H9 (cell line): Measurements from ENCODE around the gene DLG5. TPM values are rescaled to one million over a fixed set of nuclear protein-coding genes. Genes with fewer than 3 reads are reported as not detected.

Experiments used
- DNase-seq: peaks from one replicate; pipeline ENCODE4 v3.0.0-alpha.2; 2017
- H2AFZ ChIP-seq: one replicate; pipeline ENCODE4 v1.6.1; 2013; ENCODE audit warnings: mild to moderate bottlenecking, low read length, control low read depth, moderate library complexity
- H2AK5ac ChIP-seq: 2 replicates; pipeline ENCODE4 v1.6.1; 2013; ENCODE audit warnings: low read length, control low read depth, mixed read lengths; ENCODE audit not compliant: insufficient read length
- H2BK120ac ChIP-seq: one replicate; pipeline ENCODE4 v1.6.1; 2013; ENCODE audit warnings: low read depth, mild to moderate bottlenecking, low read length, control low read depth, inconsistent platforms; ENCODE audit not compliant: poor library complexity, severe bottlenecking
- H2BK12ac ChIP-seq: 2 replicates; pipeline ENCODE4 v1.6.1; 2013; ENCODE audit warnings: low read length, control low read depth, mixed read lengths, low read depth; ENCODE audit not compliant: insufficient read length
- H2BK15ac ChIP-seq: 2 replicates; pipeline ENCODE4 v1.6.1; 2013; ENCODE audit warnings: low read depth, low read length, control low read depth
- H2BK20ac ChIP-seq: one replicate; pipeline ENCODE4 v1.6.1; 2013; ENCODE audit warnings: low read depth, mild to moderate bottlenecking, low read length, control low read depth, inconsistent platforms; ENCODE audit not compliant: poor library complexity, severe bottlenecking
- H2BK5ac ChIP-seq: 2 replicates; pipeline ENCODE4 v1.6.1; 2013; ENCODE audit warnings: low read length, control low read depth, mixed read lengths; ENCODE audit not compliant: insufficient read length
- H3K14ac ChIP-seq: 2 replicates; pipeline ENCODE4 v1.6.1; 2013; ENCODE audit warnings: low read length, control low read depth; ENCODE audit not compliant: insufficient read depth
- H3K18ac ChIP-seq: 2 replicates; pipeline ENCODE4 v1.6.1; 2013; ENCODE audit warnings: low read depth, mild to moderate bottlenecking, mixed read lengths, low read length, control low read depth; ENCODE audit not compliant: insufficient read length
- H3K23ac ChIP-seq: 2 replicates; pipeline ENCODE4 v1.6.1; 2013; ENCODE audit warnings: low read length, control low read depth, mixed read lengths, low read depth; ENCODE audit not compliant: insufficient read length
- H3K23me2 ChIP-seq: 2 replicates; pipeline ENCODE4 v1.6.1; 2013; ENCODE audit warnings: low read depth, mild to moderate bottlenecking, mixed read lengths, low read length, control low read depth; ENCODE audit not compliant: insufficient read length, poor library complexity, severe bottlenecking
- H3K27ac ChIP-seq: 2 replicates; pipeline ENCODE4 v1.5.1; 2013; ENCODE audit warnings: low read length, control low read depth, mixed read lengths, low read depth; ENCODE audit not compliant: insufficient read length
- H3K27me3 ChIP-seq: 2 replicates; pipeline ENCODE4 v1.6.1; 2013; ENCODE audit warnings: low read length, control low read depth, inconsistent platforms; ENCODE audit not compliant: insufficient read depth
- H3K4ac ChIP-seq: 2 replicates; pipeline ENCODE4 v1.6.1; 2013; ENCODE audit warnings: low read depth, mild to moderate bottlenecking, control low read depth, inconsistent platforms, low read length, moderate library complexity
- H3K4me1 ChIP-seq: 2 replicates; pipeline ENCODE4 v1.6.1; 2013; ENCODE audit warnings: low read length, control low read depth, inconsistent platforms; ENCODE audit not compliant: insufficient read depth
- H3K4me2 ChIP-seq: 2 replicates; pipeline ENCODE4 v1.6.1; 2013; ENCODE audit warnings: low read length, control low read depth, mixed read lengths; ENCODE audit not compliant: insufficient read length, insufficient read depth
- H3K56ac ChIP-seq: 2 replicates; pipeline ENCODE4 v1.6.1; 2013; ENCODE audit warnings: low read depth, mild to moderate bottlenecking, mixed read lengths, low read length, control low read depth; ENCODE audit not compliant: insufficient read length
- H3K79me1 ChIP-seq: 2 replicates; pipeline ENCODE4 v1.6.1; 2013; ENCODE audit warnings: low read depth, mild to moderate bottlenecking, moderate library complexity, low read length, control low read depth, inconsistent platforms; ENCODE audit not compliant: insufficient read depth, poor library complexity, severe bottlenecking
- H3K79me2 ChIP-seq: 2 replicates; pipeline ENCODE4 v1.6.1; 2013; ENCODE audit warnings: low read length, control low read depth, inconsistent platforms; ENCODE audit not compliant: insufficient read depth
- H3K9ac ChIP-seq: 2 replicates; pipeline ENCODE4 v1.6.1; 2013; ENCODE audit warnings: low read length, control low read depth, mixed read lengths; ENCODE audit not compliant: insufficient read length; ENCODE audit errors: extremely low read depth
- H3K9me3 ChIP-seq: one replicate; pipeline ENCODE4 v1.6.1; 2013; ENCODE audit warnings: low read depth, low read length, inconsistent platforms; ENCODE audit not compliant: control insufficient read depth
- H3T11ph ChIP-seq: one replicate; pipeline ENCODE4 v1.6.1; 2013; ENCODE audit warnings: mild to moderate bottlenecking, low read length, control low read depth, inconsistent platforms
- H4K20me1 ChIP-seq: one replicate; pipeline ENCODE4 v1.6.1; 2013; ENCODE audit not compliant: control insufficient read depth, insufficient read length, insufficient read depth
- H4K5ac ChIP-seq: 2 replicates; pipeline ENCODE4 v1.6.1; 2013; ENCODE audit warnings: low read depth, mild to moderate bottlenecking, mixed read lengths, low read length, control low read depth; ENCODE audit not compliant: insufficient read length
- H4K8ac ChIP-seq: replicated peaks from 2 replicates; pipeline ENCODE4 v1.6.1; 2013; ENCODE audit warnings: low read length, control low read depth, mixed read lengths, low read depth; ENCODE audit not compliant: insufficient read length
- H4K91ac ChIP-seq: 2 replicates; pipeline ENCODE4 v1.6.1; 2013; ENCODE audit warnings: low read depth, mild to moderate bottlenecking, moderate library complexity, mixed read lengths, low read length, control low read depth; ENCODE audit not compliant: insufficient read length
- H3K27ac Mint-ChIP-seq, 3 experiments: 2 replicates in 2 of 3; 3 replicates in 1 of 3; pipeline ENCODE4 v1.8.0; 2020 to 2021; ENCODE audit warnings: mixed read lengths in 3 of 3, mild to moderate bottlenecking in 1 of 3, moderate library complexity in 1 of 3
- H3K27me3 Mint-ChIP-seq: 2 replicates; pipeline ENCODE4 v1.8.0; 2021; ENCODE audit warnings: low read depth, mild to moderate bottlenecking, moderate library complexity, mixed read lengths
- H3K36me3 Mint-ChIP-seq, 3 experiments: 2 replicates in 2 of 3; 3 replicates in 1 of 3; pipeline ENCODE4 v1.8.0; 2020 to 2021; ENCODE audit warnings: low read depth in 3 of 3, mixed read lengths in 3 of 3; ENCODE audit not compliant: insufficient read depth in 1 of 3
- H3K4me1 Mint-ChIP-seq, 2 experiments: 2 replicates each; pipeline ENCODE4 v1.8.0; 2020; ENCODE audit warnings: mixed read lengths in 2 of 2
- H3K4me3 Mint-ChIP-seq, 2 experiments: 2 replicates in 1 of 2; 3 replicates in 1 of 2; pipeline ENCODE4 v1.8.0; 2020 to 2021; ENCODE audit warnings: mild to moderate bottlenecking in 2 of 2, mixed read lengths in 2 of 2, moderate library complexity in 1 of 2
- H3K9me3 Mint-ChIP-seq, 2 experiments: 2 replicates in 1 of 2; 3 replicates in 1 of 2; pipeline ENCODE4 v1.8.0; 2020; ENCODE audit warnings: mild to moderate bottlenecking in 2 of 2, mixed read lengths in 2 of 2, moderate library complexity in 1 of 2
- WGBS: extraction: QIAGEN DNeasy Blood & Tissue Kit; methylation state at CpG from one replicate; pipeline ENCODE4 v1.1.7; 2013; ENCODE audit warnings: missing lambda C conversion rate, low lambda C conversion rate, mixed read lengths; ENCODE audit not compliant: insufficient read length; ENCODE audit errors: extremely low coverage; 5-methylcytosine and 5-hydroxymethylcytosine counted together
- total RNA-seq: library from RNA; stranded (reverse); gene quantifications from 2 replicates; pipeline ENCODE4 v1.2.1, GENCODE V29; 2021
- TF ChIP-seq, protein P1 (sequence below): fragments of 200-600 bp; sonication (generic); conservative IDR thresholded peaks from 3 replicates; pipeline ENCODE4 v1.8.0; 2021; ENCODE audit warnings: antibody characterized with exemption, mild to moderate bottlenecking

The DLG5 gene
- total RNA-seq, 1 experiment from 2014 or later = 67.4 TPM

DNA sequence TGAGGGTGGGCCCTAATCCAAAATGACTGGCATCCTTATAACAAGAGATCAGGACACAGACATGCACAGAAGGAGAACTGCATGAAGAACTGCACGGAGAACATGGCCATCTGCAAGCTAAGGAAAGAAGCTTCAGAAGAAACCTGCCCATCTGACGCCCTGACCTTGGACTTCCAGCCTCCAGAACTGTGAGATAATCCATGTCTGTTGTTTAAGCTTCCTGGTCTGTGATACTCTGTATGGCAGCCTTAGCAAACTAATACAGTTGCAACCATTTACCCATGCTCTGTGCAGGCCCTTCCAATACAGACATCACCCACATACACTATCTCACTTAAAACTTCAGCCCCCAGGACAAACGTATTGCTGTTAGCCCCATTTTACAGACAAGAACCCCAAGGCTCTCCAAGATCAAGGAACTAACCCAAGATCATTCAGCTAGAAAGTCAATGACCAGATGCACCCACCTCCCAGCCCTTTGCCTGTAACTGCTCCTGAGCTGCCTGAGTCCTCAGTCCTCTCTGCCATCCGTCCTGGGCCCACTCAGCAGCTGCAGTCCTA is 39.7 kb downstream of the DLG5 start:
- WGBS = no CpG with 5 or more reads among the region's 4 CpGs
- H3K4me2 ChIP-seq = no peak overlapping the region
- no peak overlapping the region for H2AFZ ChIP-seq
- H3K9me3 Mint-ChIP-seq = no peaks in the 10 kb centered on the region
- peaks cover 22% of the 10 kb centered on the region for H3K4me1 ChIP-seq
- no peaks in the 10 kb centered on the region for H3K79me1 ChIP-seq
- no peak overlapping the region for H2BK20ac ChIP-seq
- H3K14ac ChIP-seq = no peak overlapping the region
- H2BK15ac ChIP-seq = no peak overlapping the region
- H3K23ac ChIP-seq = no peak overlapping the region
- no peak overlapping the region for H4K8ac ChIP-seq
- H4K5ac ChIP-seq = no peak overlapping the region
- peaks cover 15% of the 10 kb centered on the region; the same call in 1 of the 2 replicates for H3K79me2 ChIP-seq
- TF ChIP-seq, protein P1, sequence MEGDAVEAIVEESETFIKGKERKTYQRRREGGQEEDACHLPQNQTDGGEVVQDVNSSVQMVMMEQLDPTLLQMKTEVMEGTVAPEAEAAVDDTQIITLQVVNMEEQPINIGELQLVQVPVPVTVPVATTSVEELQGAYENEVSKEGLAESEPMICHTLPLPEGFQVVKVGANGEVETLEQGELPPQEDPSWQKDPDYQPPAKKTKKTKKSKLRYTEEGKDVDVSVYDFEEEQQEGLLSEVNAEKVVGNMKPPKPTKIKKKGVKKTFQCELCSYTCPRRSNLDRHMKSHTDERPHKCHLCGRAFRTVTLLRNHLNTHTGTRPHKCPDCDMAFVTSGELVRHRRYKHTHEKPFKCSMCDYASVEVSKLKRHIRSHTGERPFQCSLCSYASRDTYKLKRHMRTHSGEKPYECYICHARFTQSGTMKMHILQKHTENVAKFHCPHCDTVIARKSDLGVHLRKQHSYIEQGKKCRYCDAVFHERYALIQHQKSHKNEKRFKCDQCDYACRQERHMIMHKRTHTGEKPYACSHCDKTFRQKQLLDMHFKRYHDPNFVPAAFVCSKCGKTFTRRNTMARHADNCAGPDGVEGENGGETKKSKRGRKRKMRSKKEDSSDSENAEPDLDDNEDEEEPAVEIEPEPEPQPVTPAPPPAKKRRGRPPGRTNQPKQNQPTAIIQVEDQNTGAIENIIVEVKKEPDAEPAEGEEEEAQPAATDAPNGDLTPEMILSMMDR = no peak
- H3K9me3 ChIP-seq = no peaks in the 10 kb centered on the region
- no peak overlapping the region for H3K18ac ChIP-seq
- H2AK5ac ChIP-seq = no peak overlapping the region
- no peak for DNase-seq
- H3K27ac Mint-ChIP-seq = peak overlapping the region; percentile 75 to 95 (median 86); a peak in 6 of 7 replicates
- H2BK120ac ChIP-seq = no peak overlapping the region
- H3K27me3 Mint-ChIP-seq = no peaks in the 10 kb centered on the region
- no peaks in the 10 kb centered on the region for H3K27me3 ChIP-seq
- no peak overlapping the region for H4K91ac ChIP-seq
- H3K36me3 Mint-ChIP-seq = peaks cover 0 to 3% (median 1%) of the 10 kb centered on the region in 3 experiments; a peak in 2 of 7 replicates
- H4K20me1 ChIP-seq = no peaks in the 10 kb centered on the region
- H3K56ac ChIP-seq = no peak overlapping the region
- H3K4me3 Mint-ChIP-seq = peak overlapping the region in 1 of 2 experiments; percentile 1; a peak in 1 of 5 replicates
- H3T11ph ChIP-seq = no peak overlapping the region
- H3K23me2 ChIP-seq = no peaks in the 10 kb centered on the region
- peaks cover 85% of the 10 kb centered on the region in 2 experiments for H3K4me1 Mint-ChIP-seq
- no peak overlapping the region for H2BK12ac ChIP-seq
- H3K4ac ChIP-seq = no peak overlapping the region
- no peak overlapping the region for H3K9ac ChIP-seq
- H2BK5ac ChIP-seq = no peak overlapping the region
- H3K27ac ChIP-seq = no peak overlapping the region
